Measurements from ENCODE around the gene CCDC60.

The CCDC60 gene

GRCh38 chr12:119384340-119384739 is 49.8 kb downstream of the CCDC60 start:
- DNase-seq (ENCODE audit: low read depth in 2 of 2) = no peak

GRCh38 chr12:119385659-119386058 is 51.1 kb downstream of the CCDC60 start:
- no peak for DNase-seq (ENCODE audit: low read depth in 2 of 2)

- no peak for DNase-seq (ENCODE audit: low read depth in 2 of 2)
Observed at GRCh38 chr12:119389687-119390086, 55.2 kb downstream of the CCDC60 start.

GRCh38 chr12:119391673-119392072 is 57.1 kb downstream of the CCDC60 start:
- no peak for DNase-seq (ENCODE audit: low read depth in 2 of 2)

- DNase-seq (ENCODE audit: low read depth in 2 of 2) = no peak
Observed at GRCh38 chr12:119393677-119394076, 59.1 kb downstream of the CCDC60 start.

GRCh38 chr12:119397540-119397939 is 63.0 kb downstream of the CCDC60 start:
- DNase-seq (ENCODE audit: low read depth in 2 of 2) = no peak

- no peak for DNase-seq (ENCODE audit: low read depth in 2 of 2)
Observed at GRCh38 chr12:119398190-119398589, 63.7 kb downstream of the CCDC60 start.

GRCh38 chr12:119399301-119399700 is 64.8 kb downstream of the CCDC60 start:
- no peak for DNase-seq (ENCODE audit: low read depth in 2 of 2)

- no peak for DNase-seq (ENCODE audit: low read depth in 2 of 2)
Observed at GRCh38 chr12:119406308-119406707, 71.8 kb downstream of the CCDC60 start.

- DNase-seq (ENCODE audit: low read depth in 2 of 2) = no peak
Observed at GRCh38 chr12:119406811-119407210, 72.3 kb downstream of the CCDC60 start.

GRCh38 chr12:119409043-119409442 is 74.5 kb downstream of the CCDC60 start:
- DNase-seq (ENCODE audit: low read depth in 2 of 2) = no peak

GRCh38 chr12:119410396-119410795 is 75.9 kb downstream of the CCDC60 start:
- no peak for DNase-seq (ENCODE audit: low read depth in 2 of 2)

- DNase-seq (ENCODE audit: low read depth in 2 of 2) = no peak
Observed at GRCh38 chr12:119412306-119412705, 77.8 kb downstream of the CCDC60 start.

GRCh38 chr12:119412811-119413794 is 78.6 kb downstream of the CCDC60 start:
- DNase-seq (ENCODE audit: low read depth in 2 of 2) = no peak

GRCh38 chr12:119415714-119416113 is 81.2 kb downstream of the CCDC60 start:
- DNase-seq (ENCODE audit: low read depth in 2 of 2) = no peak

GRCh38 chr12:119417440-119417839 is 82.9 kb downstream of the CCDC60 start:
- no peak for DNase-seq (ENCODE audit: low read depth in 2 of 2)

- no peak for DNase-seq (ENCODE audit: low read depth in 2 of 2)
Observed at GRCh38 chr12:119419381-119419780, 84.9 kb downstream of the CCDC60 start.

GRCh38 chr12:119423285-119423684 is 88.8 kb downstream of the CCDC60 start:
- DNase-seq (ENCODE audit: low read depth in 2 of 2) = no peak

GRCh38 chr12:119425623-119426022 is 91.1 kb downstream of the CCDC60 start:
- no peak for DNase-seq (ENCODE audit: low read depth in 2 of 2)

GRCh38 chr12:119431151-119431550 is 96.6 kb downstream of the CCDC60 start:
- no peak for DNase-seq (ENCODE audit: low read depth in 2 of 2)

- DNase-seq (ENCODE audit: low read depth in 2 of 2) = no peak
Observed at GRCh38 chr12:119432949-119433348, 98.4 kb downstream of the CCDC60 start.

GRCh38 chr12:119440803-119441360 is 106.4 kb downstream of the CCDC60 start:
- DNase-seq (ENCODE audit: low read depth in 2 of 2) = no peak

- DNase-seq (ENCODE audit: low read depth in 2 of 2) = peak in 1 of 2 donors; percentile 1
Observed at GRCh38 chr12:119444462-119445044, 110.0 kb downstream of the CCDC60 start.

Measured in stimulated activated CD8-positive, alpha-beta memory T cell treated with anti-CD3 and anti-CD28 coated beads, Interleukin-15, amount 100 ng/mL, for 4 hours (primary cell).